GM12878 (cell line): ENCODE results near the gene PXDC1. TPM values are rescaled to one million over a fixed set of nuclear protein-coding genes. Genes with fewer than 3 reads are reported as not detected.

Source experiments
- ATAC-seq: fragments of 200-7000 bp; cut with Tn5 transposase; 3 replicates; pipeline ENCODE4 v1.9.1; 2020; ENCODE audit warnings: mild to moderate bottlenecking, moderate library complexity
- BruUV-seq: library from RNA; stranded (reverse); fragments of 400-500 nt; replicated peaks from 2 replicates; lab custom pipeline; 2021; lab: Mats Ljungman, UMichigan
- CTCF ChIA-PET: fragments of 300-600 bp; sonication (Branson Sonifier 250); formaldehyde crosslinking; extraction: SDS; loops from one replicate; lab custom pipeline; 2021; ENCODE audit warnings: inconsistent platforms; lab: Yijun Ruan, JAX
- POLR2A ChIA-PET: fragments of 350-600 bp; formaldehyde crosslinking; extraction: SDS; loops from one replicate; lab custom pipeline; 2021; ENCODE audit warnings: inconsistent platforms; lab: Charles Lee
- RAD21 ChIA-PET: fragments of 300-600 bp; sonication (Branson Sonifier 250); formaldehyde crosslinking; loops from one replicate; lab custom pipeline; 2023; ENCODE audit warnings: antibody characterized with exemption; ENCODE audit not compliant: unreplicated experiment; lab: Charles Lee
- SMC1A ChIA-PET: fragments of 300-600 bp; sonication (Branson Sonifier 250); formaldehyde crosslinking; loops from one replicate; lab custom pipeline; 2023; ENCODE audit not compliant: unreplicated experiment, uncharacterized antibody; lab: Charles Lee
- DNase-seq: peaks from one replicate; pipeline ENCODE4 v3.0.0-alpha.2; 2011; ENCODE audit warnings: low read depth, low spot score
- FAIRE-seq: peaks from 3 replicates; lab custom pipeline; 2011; peaks lifted over from hg19 to GRCh38; lab: Jason Lieb, UNC
- H2AFZ ChIP-seq: 2 replicates; pipeline ENCODE4 v1.6.0; 2011; ENCODE audit warnings: low read depth, low read length, control low read depth; ENCODE audit not compliant: control insufficient read depth
- H3K27ac ChIP-seq: 2 replicates; pipeline ENCODE4 v1.5.1; 2011; ENCODE audit warnings: control low read depth; ENCODE audit not compliant: control insufficient read depth, insufficient read depth
- H3K27me3 ChIP-seq, 2 experiments: replicated peaks in 1 of 2; 2 replicates each; pipeline versions ENCODE4 v1.6.0 to v1.6.1; 2011; ENCODE audit warnings: low read length in 1 of 2; ENCODE audit not compliant: control insufficient read depth in 2 of 2, insufficient read depth in 2 of 2
- H3K36me3 ChIP-seq, 2 experiments: 2 replicates each; pipeline ENCODE4 v1.5.1; 2011; ENCODE audit warnings: low read length in 1 of 2; ENCODE audit not compliant: control insufficient read depth in 2 of 2, insufficient read depth in 2 of 2
- H3K4me1 ChIP-seq: 2 replicates; pipeline ENCODE4 v1.6.1; 2011; ENCODE audit warnings: mild to moderate bottlenecking, low read length, moderate library complexity, mixed read lengths; ENCODE audit not compliant: control insufficient read depth, insufficient read depth
- H3K4me2 ChIP-seq: 2 replicates; pipeline ENCODE4 v1.6.0; 2011; ENCODE audit warnings: control low read depth; ENCODE audit not compliant: control insufficient read depth, insufficient read depth
- H3K4me3 ChIP-seq: fragments of 200-600 bp; sonication (generic); 2 replicates; pipeline ENCODE4 v1.5.1; 2016
- H3K79me2 ChIP-seq: 2 replicates; pipeline ENCODE4 v1.6.0; 2011; ENCODE audit warnings: low read length; ENCODE audit not compliant: control insufficient read depth, insufficient read depth
- H3K9ac ChIP-seq: 2 replicates; pipeline ENCODE4 v1.8.0; 2011; ENCODE audit warnings: low read length, control low read depth, mixed read lengths; ENCODE audit not compliant: control insufficient read depth, insufficient read depth
- H3K9me3 ChIP-seq: replicated peaks from 3 replicates; pipeline ENCODE4 v1.5.1; 2011; ENCODE audit warnings: mild to moderate bottlenecking, low read length; ENCODE audit not compliant: control insufficient read depth, insufficient read depth
- H4K20me1 ChIP-seq: 2 replicates; pipeline ENCODE4 v1.6.0; 2011; ENCODE audit not compliant: control insufficient read depth, insufficient read depth
- BACH1 ChIP-seq: fragments of 450-650 bp; IDR thresholded peaks from 2 replicates; pipeline ENCODE4 v1.6.1; 2017; ENCODE audit warnings: mild to moderate bottlenecking, borderline replicate concordance
- BCL3 ChIP-seq: IDR thresholded peaks from 2 replicates; pipeline ENCODE4 v1.6.1; 2011; ENCODE audit warnings: borderline replicate concordance, low read depth, mild to moderate bottlenecking, moderate library complexity, low read length; ENCODE audit not compliant: insufficient read depth, poor library complexity, severe bottlenecking
- BHLHE40 ChIP-seq, 2 experiments: fragments of 450-650 bp in 1 of 2; IDR thresholded peaks; 2 replicates each; pipeline ENCODE4 v1.6.1; 2011 to 2017; ENCODE audit warnings: low read depth in 2 of 2, borderline replicate concordance in 1 of 2, improper control_type of control experiment in 1 of 2, low read length in 1 of 2, mild to moderate bottlenecking in 1 of 2
- FOXK2 ChIP-seq: fragments of 450-650 bp; IDR thresholded peaks from 2 replicates; pipeline ENCODE4 v1.6.1; 2017; ENCODE audit warnings: mild to moderate bottlenecking, moderate library complexity
- MTA3 ChIP-seq: IDR thresholded peaks from 2 replicates; pipeline ENCODE4 v1.6.1; 2012; ENCODE audit warnings: low read length, inconsistent platforms, borderline replicate concordance
- NKRF ChIP-seq: fragments of 450-650 bp; conservative IDR thresholded peaks from 2 replicates; pipeline ENCODE4 v1.6.1; 2017; ENCODE audit warnings: mild to moderate bottlenecking, moderate library complexity
- PML ChIP-seq: IDR thresholded peaks from 2 replicates; pipeline ENCODE4 v1.6.1; 2012; ENCODE audit warnings: low read length, inconsistent platforms
- WGBS: methylation state at CpG from one replicate; pipeline ENCODE4 v1.1.6; 2016; ENCODE audit warnings: low lambda C conversion rate; ENCODE audit not compliant: insufficient replicate concordance, insufficient coverage; ENCODE audit errors: missing lambda C conversion rate; 5-methylcytosine and 5-hydroxymethylcytosine counted together
- in situ Hi-C: fragments of 300-500 bp; cut with MboI; formaldehyde crosslinking; loops from 9 replicates; pipeline ENCODE4 v1.14.3; 2018; ENCODE audit warnings: mixed read lengths
- intact Hi-C: fragments of 100-400 bp; cut with micrococcal nuclease; formaldehyde crosslinking; loops from one replicate; pipeline ENCODE4 v1.14.2; 2022; ENCODE audit not compliant: unreplicated experiment
- polyA plus RNA-seq, 11 experiments: library from polyadenylated mRNA; depleted of rRNA in 4 of 11; unstranded in 6 of 11; stranded (reverse) in 5 of 11; fragments of >200 nt; fragmentation: Nextera tagmentation in 4 of 11; fragmentation: Illumina TruSeq in 1 of 11; extraction: Ambion mirVana in 4 of 11; extraction: Trizol in 1 of 11; gene quantifications; 1 replicate in 1 of 11; 2 replicates in 10 of 11; pipeline versions ENCODE4 v1.2.1 to v1.2.3, GENCODE V29; 2011 to 2016; ENCODE audit warnings: inconsistent platforms in 2 of 11, missing spikeins in 2 of 11, low read depth in 1 of 11
- total RNA-seq, 4 experiments: library from RNA; depleted of rRNA in 3 of 4; stranded (reverse); fragments of >200 nt in 3 of 4; fragmentation: Illumina TruSeq in 1 of 4; extraction: Trizol in 1 of 4; gene quantifications; 2 replicates each; pipeline versions ENCODE4 v1.2.1 to v1.2.3, GENCODE V29; 2013 to 2021
- TF ChIP-seq, protein P1 (sequence below): fragments of 450-650 bp; IDR thresholded peaks from 2 replicates; pipeline ENCODE4 v1.6.1; 2017; ENCODE audit warnings: mild to moderate bottlenecking, low read depth, inconsistent platforms; ENCODE audit not compliant: poor library complexity, severe bottlenecking
- TF ChIP-seq, protein P2 (sequence below): fragments of 450-650 bp; IDR thresholded peaks from 2 replicates; pipeline ENCODE4 v1.6.1; 2016; ENCODE audit warnings: mild to moderate bottlenecking

The PXDC1 gene
- total and polyA plus RNA-seq, 10 of the 15 experiments (the other 5 are each of a cell fraction or from before 2014, with no cell fraction given): 0.03 to 0.72 (median 0.32) TPM; not detected in 2

- intact Hi-C loops (no loop called here), in situ Hi-C loops (no loop called here)
- Histone ChIP-seq H3K4me2 (no peak overlapping the region), H4K20me1 (no peaks in the 10 kb centered on the region), H3K27me3 (peaks cover 0 to 1% of the 10 kb centered on the region in 2 experiments; a peak in 1 of 4 replicates), H3K27ac (no peak overlapping the region), H2AFZ (no peak overlapping the region), H3K79me2 (no peaks in the 10 kb centered on the region), H3K9ac (no peak overlapping the region), H3K9me3 (no peaks in the 10 kb centered on the region; the same call in 2 of the 3 replicates), H3K36me3 (no peaks in the 10 kb centered on the region), H3K4me1 (no peaks in the 10 kb centered on the region), H3K4me3 (no peak overlapping the region)
- POLR2A ChIA-PET: no interaction called here
- SMC1A ChIA-PET: interaction anchor here (1.5 kb wide), 1 partner anchor 17 kb away, joined by 4 read pairs; no protein-coding TSS in a partner anchor
- DNase-seq: no peak
- TF ChIP-seq BACH1: no peak
- TF ChIP-seq BHLHE40 (IDR thresholded peaks at IDR 0.05; ENCODE audit: borderline replicate concordance in 1 of 2, low read depth in 2 of 2, low read length in 1 of 2): no peak
- TF ChIP-seq, protein P1, sequence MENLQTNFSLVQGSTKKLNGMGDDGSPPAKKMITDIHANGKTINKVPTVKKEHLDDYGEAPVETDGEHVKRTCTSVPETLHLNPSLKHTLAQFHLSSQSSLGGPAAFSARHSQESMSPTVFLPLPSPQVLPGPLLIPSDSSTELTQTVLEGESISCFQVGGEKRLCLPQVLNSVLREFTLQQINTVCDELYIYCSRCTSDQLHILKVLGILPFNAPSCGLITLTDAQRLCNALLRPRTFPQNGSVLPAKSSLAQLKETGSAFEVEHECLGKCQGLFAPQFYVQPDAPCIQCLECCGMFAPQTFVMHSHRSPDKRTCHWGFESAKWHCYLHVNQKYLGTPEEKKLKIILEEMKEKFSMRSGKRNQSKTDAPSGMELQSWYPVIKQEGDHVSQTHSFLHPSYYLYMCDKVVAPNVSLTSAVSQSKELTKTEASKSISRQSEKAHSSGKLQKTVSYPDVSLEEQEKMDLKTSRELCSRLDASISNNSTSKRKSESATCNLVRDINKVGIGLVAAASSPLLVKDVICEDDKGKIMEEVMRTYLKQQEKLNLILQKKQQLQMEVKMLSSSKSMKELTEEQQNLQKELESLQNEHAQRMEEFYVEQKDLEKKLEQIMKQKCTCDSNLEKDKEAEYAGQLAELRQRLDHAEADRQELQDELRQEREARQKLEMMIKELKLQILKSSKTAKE: no peak
- no peak for TF ChIP-seq NKRF
- no peak for TF ChIP-seq PML
- no peak for TF ChIP-seq MTA3
- TF ChIP-seq BCL3: no peak
- no peak for TF ChIP-seq FOXK2
- TF ChIP-seq, protein P2, sequence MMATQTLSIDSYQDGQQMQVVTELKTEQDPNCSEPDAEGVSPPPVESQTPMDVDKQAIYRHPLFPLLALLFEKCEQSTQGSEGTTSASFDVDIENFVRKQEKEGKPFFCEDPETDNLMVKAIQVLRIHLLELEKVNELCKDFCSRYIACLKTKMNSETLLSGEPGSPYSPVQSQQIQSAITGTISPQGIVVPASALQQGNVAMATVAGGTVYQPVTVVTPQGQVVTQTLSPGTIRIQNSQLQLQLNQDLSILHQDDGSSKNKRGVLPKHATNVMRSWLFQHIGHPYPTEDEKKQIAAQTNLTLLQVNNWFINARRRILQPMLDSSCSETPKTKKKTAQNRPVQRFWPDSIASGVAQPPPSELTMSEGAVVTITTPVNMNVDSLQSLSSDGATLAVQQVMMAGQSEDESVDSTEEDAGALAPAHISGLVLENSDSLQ: no peak
- CTCF ChIA-PET: no interaction called here
- ATAC-seq: no peak
- FAIRE-seq: no peak
- no TSS peak for BruUV-seq
- RAD21 ChIA-PET: no interaction called here
- 0% methylated on average over 1 of the region's 1 CpG for WGBS
Observed at GRCh38 chr6:3715285-3715684, 36.2 kb downstream of the PXDC1 start.
